Hematopoietic multipotent progenitor cell treated with erythropoietin and hydrocortisone succinate and interleukin-3 and kit ligand, for 4 days (in vitro differentiated cells): ENCODE results near the gene BSDC1.

Experiments used
- DNase-seq: peaks from one replicate; pipeline ENCODE4 v3.0.0-alpha.2; 2015

The BSDC1 gene

DNA sequence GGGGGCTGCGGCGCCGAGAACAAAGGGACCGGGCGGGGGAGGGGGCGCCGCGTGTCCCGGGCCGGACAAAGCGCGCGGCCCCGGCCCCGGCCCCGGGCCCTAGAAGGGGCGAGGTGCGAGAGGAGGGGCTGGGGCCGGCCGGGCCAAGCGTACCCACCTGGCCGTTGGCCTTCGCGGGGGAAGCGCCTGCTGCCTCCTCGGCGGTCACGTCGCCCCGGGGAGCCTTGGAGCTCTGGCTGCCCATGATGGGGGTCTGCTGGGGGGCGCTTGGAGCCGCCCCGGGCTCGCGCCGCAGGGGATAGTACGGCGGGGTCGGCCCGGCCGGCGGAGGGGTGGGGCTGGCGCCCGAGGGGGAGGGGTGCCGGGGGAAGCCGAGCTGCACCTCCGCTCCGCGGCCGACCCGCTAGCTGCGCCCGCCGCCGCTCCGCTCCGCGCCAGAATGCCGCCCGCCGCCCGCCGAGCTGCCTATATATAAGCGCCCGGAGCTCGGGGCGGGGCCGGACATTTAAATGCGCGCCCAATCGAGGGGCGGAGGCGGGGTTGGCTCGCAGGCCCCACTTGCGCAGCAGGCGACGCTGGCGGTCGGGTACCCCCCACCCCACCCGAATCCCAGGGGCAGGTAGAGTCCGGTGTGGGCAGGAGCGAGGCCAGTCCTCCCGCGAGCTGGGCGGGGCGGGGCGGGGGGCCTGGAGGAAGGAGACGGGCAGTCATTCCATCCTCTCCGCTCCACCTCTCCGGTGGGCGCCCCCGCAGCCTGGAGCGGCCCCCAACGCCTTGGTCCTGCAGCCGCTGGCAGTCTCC, 58.3 kb downstream of the BSDC1 start, which contains the start of gene MARCKSL1:
Gene MARCKSL1, minus strand, starts transcription at position 444 of the 801 bp plus-strand sequence. Its CDS starts 200 bp downstream, at position 244.
- peak; percentile 91 for DNase-seq

DNA sequence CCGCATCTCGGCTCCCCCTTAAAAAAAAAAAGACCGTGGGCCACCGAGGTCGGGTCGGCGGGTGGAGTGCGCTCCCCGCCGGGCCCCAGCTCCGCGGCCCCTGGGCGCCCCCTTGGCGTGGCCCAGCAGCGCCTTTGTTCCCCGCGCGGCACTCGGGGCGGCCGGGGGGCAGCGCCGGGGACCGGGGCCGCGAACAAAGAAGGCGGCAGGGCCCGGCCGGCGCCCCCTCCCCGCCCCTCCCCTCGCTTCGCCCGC, 58.8 kb downstream of the BSDC1 start:
- DNase-seq: no peak

DNA sequence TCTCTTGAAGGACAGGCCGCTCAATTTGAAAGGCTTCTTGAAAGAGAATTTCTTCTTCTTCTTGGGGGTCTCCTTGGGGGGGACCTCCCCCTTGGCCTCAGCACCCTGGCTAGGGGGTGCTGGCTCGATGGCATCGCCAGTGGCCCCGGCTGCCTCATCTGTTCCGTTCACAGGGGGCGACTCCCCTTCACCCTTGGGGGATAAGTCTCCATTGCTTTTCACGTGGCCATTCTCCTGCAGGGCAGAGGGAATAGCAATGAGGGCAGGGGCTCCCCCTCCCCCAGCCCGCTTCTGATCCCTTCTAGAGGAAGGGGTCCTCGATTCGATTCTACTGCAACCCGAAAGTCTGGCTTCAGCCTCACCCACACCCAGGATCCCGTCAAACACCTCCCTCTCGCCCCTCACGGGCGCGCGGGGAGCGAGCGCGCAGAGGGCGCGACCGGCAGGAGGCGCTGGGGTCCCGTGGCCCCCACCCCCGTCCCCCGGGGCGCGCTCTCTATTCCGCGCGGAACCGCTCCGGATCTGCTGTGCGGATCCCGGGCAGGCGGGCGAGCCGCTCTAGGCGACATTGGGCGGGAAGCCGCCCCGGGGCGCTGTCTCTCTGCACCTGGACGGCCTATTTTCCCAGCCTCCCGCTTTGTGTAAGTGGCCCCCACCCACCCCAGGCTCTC, 59.2 kb downstream of the BSDC1 start:
- DNase-seq: peak; percentile 81

DNA sequence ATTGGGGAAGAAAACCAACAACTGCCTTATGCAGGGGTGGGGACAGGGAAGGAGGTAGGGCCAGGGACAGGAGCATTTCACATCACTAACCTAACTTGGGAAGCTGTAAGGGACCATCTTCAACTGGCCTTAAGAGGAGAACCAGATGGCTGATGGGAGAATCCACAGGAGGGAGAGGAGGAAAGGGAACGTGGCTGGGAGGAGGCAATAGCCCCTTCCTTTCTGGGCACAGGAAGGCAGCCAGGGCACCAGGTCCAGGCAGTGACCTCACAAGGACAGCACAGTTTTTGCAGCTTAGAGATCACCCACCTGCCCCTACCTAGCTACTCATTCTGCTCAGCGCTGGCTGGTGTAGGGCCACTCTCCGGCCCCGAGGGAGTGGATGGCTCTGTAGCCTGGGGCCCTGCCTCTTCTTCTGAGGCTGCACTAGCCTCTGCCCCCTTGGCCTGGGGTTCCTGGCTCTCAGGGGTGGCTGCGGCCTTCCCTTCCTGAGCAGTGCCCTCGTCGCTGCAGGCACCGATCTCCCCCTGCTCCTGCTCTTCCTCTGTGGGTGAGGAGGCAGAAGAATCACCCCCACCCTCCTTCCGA, 59.9 kb downstream of the BSDC1 start:
- DNase-seq: no peak

DNA sequence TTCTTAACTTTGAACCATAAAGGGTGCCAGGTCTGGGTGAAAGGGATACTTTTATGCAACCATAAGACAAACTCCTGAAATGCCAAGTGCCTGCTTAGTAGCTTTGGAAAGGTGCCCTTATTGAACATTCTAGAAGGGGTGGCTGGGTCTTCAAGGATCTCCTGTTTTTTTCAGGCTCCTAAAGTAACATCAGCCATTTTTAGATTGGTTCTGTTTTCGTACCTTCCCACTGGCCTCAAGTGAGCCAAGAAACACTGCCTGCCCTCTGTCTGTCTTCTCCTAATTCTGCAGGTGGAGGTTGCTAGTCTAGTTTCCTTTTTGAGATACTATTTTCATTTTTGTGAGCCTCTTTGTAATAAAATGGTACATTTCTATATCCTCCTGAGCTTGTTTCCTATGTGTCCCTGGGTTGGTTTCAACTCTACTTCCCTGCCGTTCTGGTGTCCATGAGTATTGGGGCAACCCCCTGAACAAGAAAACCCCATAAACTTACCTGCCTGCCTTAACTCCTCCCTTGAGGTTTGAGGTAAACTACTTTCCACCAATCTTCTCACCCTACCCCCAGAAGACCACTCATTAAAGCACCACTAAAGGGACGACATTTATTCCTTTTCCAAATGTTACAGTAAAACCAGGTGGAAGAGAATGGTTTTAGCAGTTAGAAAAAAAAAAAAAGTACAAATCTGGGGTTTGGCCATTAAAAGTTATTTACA, 60.8 kb downstream of the BSDC1 start:
- DNase-seq: no peak

DNA sequence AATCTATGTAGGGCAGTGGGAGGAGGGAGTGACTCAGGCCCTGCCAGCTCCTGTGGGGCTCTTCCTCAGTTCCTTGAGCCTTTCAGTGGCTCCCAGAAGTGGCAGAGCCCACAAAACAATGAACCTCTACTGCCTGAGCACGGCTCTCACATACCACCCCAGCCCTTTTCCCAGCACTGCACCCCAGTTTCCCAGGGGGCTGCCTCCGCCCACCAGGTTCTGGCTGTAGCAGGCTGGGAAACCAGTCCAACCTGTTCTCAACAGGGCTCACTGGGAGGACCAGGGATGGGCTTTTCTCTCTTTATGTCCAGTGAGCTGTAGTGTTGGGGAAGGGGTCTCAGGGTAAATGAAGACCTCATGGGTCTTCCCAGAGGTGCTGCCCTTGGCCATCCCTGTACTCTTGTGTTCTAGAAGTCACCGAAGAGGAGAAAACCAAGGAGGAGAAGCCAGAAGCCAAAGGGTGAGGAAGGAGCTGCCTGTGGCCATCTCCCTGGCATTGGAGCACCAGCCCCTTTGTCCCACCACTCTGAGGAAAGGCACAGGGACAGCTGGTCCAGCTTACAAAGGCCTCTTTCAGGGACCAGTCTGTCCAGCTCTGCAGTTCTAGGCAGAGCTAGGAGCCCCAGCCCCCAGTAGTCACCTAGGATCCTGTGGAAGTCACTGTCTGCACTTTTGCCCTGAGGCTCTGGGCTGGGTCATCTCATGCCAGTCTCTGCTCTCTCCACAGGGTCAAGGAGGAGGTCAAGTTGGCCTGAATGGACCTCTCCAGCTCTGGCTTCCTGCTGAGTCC, 61.8 kb downstream of the BSDC1 start:
- DNase-seq: no peak

DNA sequence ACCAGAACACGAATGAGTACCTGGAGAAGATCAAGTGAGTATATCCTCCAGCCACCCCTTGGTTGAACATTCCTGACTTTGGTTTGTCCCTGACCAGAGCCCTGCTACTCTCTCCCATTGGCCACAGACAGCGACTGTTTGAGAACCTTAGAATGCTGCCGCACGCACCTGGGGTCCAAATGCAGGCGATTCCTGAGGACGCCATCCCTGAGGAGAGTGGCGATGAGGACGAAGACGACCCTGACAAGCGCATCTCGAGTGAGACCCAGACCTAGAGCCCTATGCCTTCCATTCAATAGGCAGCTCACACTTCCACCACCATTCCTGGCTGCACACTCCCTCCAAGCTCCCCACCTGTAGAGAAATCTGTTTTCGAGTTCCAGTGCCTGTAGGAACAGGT, 62.7 kb downstream of the BSDC1 start:
- no peak for DNase-seq

DNA sequence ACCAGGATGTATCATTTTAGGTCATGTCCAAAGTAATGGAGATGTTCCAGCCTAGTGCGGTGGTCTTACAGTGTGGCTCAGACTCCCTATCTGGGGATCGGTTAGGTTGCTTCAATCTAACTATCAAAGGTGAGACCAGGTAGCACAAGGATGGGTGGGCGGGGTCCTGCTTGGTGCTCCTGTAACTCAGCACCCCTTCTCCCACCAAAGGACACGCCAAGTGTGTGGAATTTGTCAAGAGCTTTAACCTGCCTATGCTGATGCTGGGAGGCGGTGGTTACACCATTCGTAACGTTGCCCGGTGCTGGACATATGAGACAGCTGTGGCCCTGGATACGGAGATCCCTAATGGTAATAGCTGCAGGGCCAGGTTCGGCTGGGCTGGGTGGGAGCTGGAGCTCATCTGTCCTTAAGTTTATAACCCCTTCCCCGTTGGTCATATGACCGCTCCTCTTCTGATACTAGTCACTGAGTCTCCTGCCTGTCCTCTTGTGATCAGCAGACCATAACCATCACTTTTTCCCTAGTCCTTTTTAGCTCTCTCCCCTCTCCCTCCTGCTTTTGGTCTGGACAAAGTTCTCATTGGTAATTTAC, 63.6 kb downstream of the BSDC1 start:
- DNase-seq: no peak

DNA sequence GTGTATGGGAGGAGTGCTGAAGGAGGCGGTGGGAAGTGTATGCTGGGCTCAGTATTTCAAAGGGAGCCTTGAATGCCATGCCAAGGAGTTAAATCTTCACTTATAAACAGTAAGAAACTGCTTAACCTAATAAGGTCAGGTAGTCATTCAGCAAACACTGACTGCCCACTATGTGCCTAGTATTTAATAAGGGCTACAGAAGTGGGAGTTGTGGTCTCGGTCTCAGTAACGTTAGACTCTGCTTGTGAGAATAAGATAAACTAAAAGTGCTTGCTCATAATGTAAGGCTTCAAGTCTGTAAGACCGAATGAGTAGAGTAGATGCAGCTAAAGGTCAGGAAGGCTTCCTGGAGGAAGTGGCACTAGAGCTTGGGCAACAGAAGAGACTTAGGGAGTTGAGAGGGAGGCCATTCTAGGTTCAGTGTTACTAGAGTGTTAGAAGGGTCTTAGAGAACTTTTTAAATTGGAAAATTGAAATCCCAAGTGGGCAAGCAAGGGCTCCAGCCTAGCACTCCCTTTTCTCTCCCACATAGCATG, 64.2 kb downstream of the BSDC1 start:
- no peak for DNase-seq

DNA sequence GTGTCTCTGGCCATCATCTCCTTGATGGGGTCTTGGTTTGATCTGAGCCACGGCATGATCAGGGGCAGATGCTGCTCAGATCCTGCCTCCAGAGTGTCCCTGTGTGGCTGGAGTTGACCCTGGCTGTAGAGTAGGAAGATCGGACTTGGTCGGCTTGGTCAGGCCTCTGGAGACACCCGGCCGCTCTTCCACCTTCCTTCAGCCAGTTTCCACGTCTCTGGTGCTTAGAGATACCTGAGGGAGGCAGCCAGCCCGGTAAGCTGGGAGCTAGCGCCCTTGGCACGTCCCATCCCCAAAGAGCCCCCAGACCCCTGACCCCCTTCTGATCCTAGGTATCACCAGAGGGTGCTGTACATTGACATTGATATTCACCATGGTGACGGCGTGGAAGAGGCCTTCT, 67.0 kb downstream of the BSDC1 start:
- DNase-seq: no peak

DNA sequence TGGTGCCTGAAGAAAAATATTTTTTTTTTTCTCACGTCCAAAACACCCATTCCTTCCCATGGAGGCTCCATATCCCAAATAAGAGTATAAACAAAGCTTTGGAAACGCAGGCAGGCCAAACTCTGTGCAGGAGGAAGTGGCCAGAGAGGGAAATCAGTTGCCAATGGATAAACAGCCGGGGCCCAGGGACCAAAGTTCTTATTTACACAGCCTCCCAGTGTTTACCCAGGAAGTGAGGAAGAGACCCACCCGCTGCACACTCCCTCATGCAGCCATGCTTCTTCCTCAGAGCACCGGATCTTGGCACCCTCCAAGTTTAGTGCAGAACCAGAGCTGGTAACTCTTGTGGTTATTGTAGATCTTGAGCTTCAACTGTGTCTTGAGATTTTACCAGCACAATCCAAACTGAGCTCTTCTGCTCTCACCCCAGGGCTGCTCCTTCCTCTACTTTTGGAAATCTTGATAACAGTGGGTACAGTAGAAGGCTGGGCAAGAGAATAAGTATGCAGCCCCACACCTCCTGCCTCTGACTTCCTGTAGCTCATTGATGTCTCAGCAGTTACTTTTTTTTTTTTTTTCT, 72.4 kb downstream of the BSDC1 start:
- peak; percentile 58 for DNase-seq

DNA sequence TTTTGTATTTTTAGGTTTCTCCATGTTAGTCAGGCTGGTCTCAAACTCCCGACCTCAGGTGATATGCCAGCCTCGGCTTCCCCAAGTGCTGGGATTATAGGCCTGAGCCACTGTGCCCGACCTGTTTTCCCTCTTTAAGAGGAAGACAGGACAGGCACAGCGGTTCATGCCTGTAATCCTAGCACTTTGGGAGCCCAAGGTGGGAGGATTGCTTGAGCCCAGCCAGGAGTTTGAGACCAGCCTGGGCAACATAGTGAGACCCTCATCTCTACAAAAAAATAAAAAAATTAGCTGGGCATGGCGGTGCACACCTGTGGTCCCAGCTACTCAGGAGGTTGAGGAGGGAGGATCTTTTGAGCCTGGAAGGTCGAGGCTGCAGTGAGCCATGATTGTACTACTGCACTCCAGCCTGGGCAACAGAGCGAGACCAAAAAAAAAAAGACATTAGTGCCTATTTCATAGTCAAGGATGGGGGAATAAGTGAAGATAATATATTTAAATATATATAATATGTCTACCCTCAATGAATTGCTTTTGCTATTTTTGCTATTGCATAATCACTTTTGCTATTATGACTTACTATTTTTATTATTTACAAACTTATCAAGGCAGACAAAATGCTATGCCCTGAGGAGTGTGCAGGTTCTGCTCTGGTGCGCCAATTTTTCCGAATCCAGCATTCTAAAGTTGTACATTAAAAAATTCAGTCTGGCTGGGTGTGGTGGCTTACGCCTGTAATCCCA, 75.9 kb downstream of the BSDC1 start:
- DNase-seq: no peak

DNA sequence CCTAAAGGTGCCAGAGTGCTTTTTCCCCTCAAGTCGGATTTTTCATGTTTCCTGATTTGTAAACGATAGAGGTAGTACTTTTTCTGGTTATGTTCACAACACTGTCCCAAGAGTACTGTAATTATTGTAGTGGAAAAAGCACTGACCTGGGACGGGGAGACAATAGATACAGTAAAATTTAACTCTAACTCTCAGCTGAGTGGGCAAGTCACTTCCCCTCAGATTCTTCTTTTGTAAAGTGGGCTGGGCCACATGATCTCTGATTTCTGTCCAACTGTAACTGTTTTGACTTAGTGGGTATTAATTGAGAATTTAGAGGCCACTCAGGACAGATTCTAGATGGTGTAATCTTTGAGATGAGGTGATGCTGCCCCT, 77.4 kb downstream of the BSDC1 start:
- no peak for DNase-seq
